ENCODE results near the gene KRT9.

DNA sequence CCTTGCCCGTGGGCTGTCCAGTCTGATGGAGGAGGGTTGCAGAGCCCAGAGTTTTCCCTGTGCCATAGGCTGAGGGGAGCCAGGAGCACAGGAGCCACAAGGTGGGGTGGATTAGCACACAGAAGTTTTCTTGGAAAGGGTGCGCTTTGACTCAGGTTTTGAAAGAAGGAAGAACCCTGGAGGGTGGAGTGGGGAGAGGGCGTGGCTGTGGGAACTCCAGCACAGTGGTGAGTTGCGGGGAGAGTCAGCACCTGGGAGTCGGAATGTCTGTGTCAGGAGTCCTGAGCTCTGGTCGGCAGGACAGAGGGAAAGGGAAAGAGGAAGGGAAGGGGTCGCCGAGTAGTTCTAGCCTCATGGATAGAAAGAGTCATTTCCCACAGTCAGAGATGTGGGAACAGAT lies 23.7 kb upstream of the KRT9 start:
- TF ChIP-seq CTCF (conservative IDR thresholded peaks at IDR 0.05 in 1 of 2, IDR thresholded peaks at IDR 0.05 in 1 of 2; ENCODE audit: low read depth in 1 of 2, low read length in 2 of 2) (no peak), EZH2 (IDR thresholded peaks at IDR 0.05; ENCODE audit: low read length, missing control alignments) (no peak)
